GM18907 (cell line): ENCODE results near the gene PPARA.

Experiments used
- ATAC-seq: cut with Tn5 transposase; IDR thresholded peaks from one replicate; pipeline ENCODE4 v1.9.1; 2021; ENCODE audit warnings: mild to moderate bottlenecking, moderate library complexity; ENCODE audit not compliant: unreplicated experiment

The PPARA gene

GRCh38 chr22:46269564-46269963 is 119.2 kb downstream of the PPARA start:
- no peak for ATAC-seq

GRCh38 chr22:46272196-46272595 is 121.9 kb downstream of the PPARA start:
- no peak for ATAC-seq

- ATAC-seq = no peak
Observed at GRCh38 chr22:46272762-46273431, 122.6 kb downstream of the PPARA start.

- ATAC-seq = no peak
Observed at GRCh38 chr22:46273432-46274148, 123.3 kb downstream of the PPARA start.

GRCh38 chr22:46274381-46274780 is 124.1 kb downstream of the PPARA start:
- no peak for ATAC-seq

GRCh38 chr22:46275455-46276122 is 125.3 kb downstream of the PPARA start:
- ATAC-seq = no peak

GRCh38 chr22:46276563-46276962 is 126.2 kb downstream of the PPARA start:
- no peak for ATAC-seq

- ATAC-seq = no peak
Observed at GRCh38 chr22:46278656-46279645, 128.6 kb downstream of the PPARA start.

- ATAC-seq = no peak
Observed at GRCh38 chr22:46280063-46280817, 129.9 kb downstream of the PPARA start.

GRCh38 chr22:46280999-46281623 is 130.8 kb downstream of the PPARA start:
- no peak for ATAC-seq

GRCh38 chr22:46281866-46282678 is 131.7 kb downstream of the PPARA start:
- ATAC-seq = no peak

- ATAC-seq = no peak
Observed at GRCh38 chr22:46286006-46286405, 135.7 kb downstream of the PPARA start.

GRCh38 chr22:46286941-46287872 is 136.9 kb downstream of the PPARA start:
- ATAC-seq = no peak

GRCh38 chr22:46287873-46288751 is 137.8 kb downstream of the PPARA start:
- peak; percentile 70 for ATAC-seq

- peak; percentile 7 for ATAC-seq
Observed at GRCh38 chr22:46288846-46289243, 138.5 kb downstream of the PPARA start.

- no peak for ATAC-seq
Observed at GRCh38 chr22:46289244-46289891, 139.0 kb downstream of the PPARA start.
